ENCODE results near the gene UBE2E2. TPM values are rescaled to one million over a fixed set of nuclear protein-coding genes. Genes with fewer than 3 reads are reported as not detected.

UBE2E2 gene
- polyA plus RNA-seq, 1 experiment, result 41.9 TPM

- TF ChIP-seq, protein P1, sequence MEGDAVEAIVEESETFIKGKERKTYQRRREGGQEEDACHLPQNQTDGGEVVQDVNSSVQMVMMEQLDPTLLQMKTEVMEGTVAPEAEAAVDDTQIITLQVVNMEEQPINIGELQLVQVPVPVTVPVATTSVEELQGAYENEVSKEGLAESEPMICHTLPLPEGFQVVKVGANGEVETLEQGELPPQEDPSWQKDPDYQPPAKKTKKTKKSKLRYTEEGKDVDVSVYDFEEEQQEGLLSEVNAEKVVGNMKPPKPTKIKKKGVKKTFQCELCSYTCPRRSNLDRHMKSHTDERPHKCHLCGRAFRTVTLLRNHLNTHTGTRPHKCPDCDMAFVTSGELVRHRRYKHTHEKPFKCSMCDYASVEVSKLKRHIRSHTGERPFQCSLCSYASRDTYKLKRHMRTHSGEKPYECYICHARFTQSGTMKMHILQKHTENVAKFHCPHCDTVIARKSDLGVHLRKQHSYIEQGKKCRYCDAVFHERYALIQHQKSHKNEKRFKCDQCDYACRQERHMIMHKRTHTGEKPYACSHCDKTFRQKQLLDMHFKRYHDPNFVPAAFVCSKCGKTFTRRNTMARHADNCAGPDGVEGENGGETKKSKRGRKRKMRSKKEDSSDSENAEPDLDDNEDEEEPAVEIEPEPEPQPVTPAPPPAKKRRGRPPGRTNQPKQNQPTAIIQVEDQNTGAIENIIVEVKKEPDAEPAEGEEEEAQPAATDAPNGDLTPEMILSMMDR (IDR thresholded peaks at IDR 0.05; ENCODE audit: insufficient read depth, low read depth, low read length), result no peak
- CTCF ChIA-PET, result interaction anchor here (0.7 to 1.3 kb wide), 2 partner anchors 10 to 95 kb away, joined by 3 read pairs; no protein-coding TSS in a partner anchor
- Histone ChIP-seq H3K36me3 (ENCODE audit: control insufficient read depth, insufficient read depth, low read length) (no peaks in the 10 kb centered on the region), H3K4me3 (ENCODE audit: low read depth, low read length) (no peak overlapping the region), H3K27me3 (ENCODE audit: control insufficient read depth, insufficient read depth, low read length) (no peaks in the 10 kb centered on the region)
- POLR2A ChIA-PET, result no interaction called here
- DNase-seq (ENCODE audit: low read depth), result no peak
Observed at GRCh38 chr3:23446301-23446700, 243.2 kb downstream of the UBE2E2 start.

DNA sequence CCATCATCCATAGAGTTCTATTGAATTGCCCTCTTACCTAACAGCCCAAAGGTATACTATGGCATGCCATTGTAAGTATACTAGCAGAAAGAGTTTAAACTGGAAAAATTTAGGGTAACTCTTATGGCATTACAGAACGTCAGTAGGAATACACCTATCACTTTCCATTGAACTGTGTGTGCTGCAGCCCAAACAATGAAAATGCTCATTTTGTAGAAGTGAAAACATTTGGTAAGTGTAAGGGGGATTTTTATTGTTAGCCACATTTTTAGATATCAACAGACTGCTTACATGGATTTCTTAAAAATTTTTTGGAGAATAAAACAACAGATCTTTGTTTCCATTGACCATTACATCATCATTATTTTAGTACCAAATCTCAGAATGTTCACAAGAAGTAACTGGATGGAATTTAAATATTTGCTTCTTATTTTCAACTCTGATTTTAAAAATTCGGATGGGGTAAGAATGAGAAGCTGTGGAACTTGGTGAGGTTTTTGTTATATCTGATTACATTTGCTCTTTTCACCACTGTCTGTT lies 245.9 kb downstream of the UBE2E2 start:
- H3K4me3 ChIP-seq (ENCODE audit: low read depth, low read length), result no peak overlapping the region
- no peak for DNase-seq (ENCODE audit: low read depth)

GRCh38 chr3:23450051-23450450 lies 246.9 kb downstream of the UBE2E2 start:
- ChIA-PET CTCF (no interaction called here), POLR2A (no interaction called here)
- TF ChIP-seq, protein P1 (IDR thresholded peaks at IDR 0.05; ENCODE audit: insufficient read depth, low read depth, low read length), result no peak
- Histone ChIP-seq H3K27me3 (ENCODE audit: control insufficient read depth, insufficient read depth, low read length) (no peaks in the 10 kb centered on the region), H3K4me3 (ENCODE audit: low read depth, low read length) (no peak overlapping the region), H3K36me3 (ENCODE audit: control insufficient read depth, insufficient read depth, low read length) (no peaks in the 10 kb centered on the region)
- DNase-seq (ENCODE audit: low read depth), result no peak

More for the DNA sequence above, 245.9 kb downstream of the UBE2E2 start:
- TF ChIP-seq, protein P1 (IDR thresholded peaks at IDR 0.05; ENCODE audit: insufficient read depth, low read depth, low read length), result no peak
- Histone ChIP-seq H3K36me3 (ENCODE audit: control insufficient read depth, insufficient read depth, low read length) (no peaks in the 10 kb centered on the region), H3K27me3 (ENCODE audit: control insufficient read depth, insufficient read depth, low read length) (no peaks in the 10 kb centered on the region)
- POLR2A ChIA-PET, result no interaction called here
- CTCF ChIA-PET, result no interaction called here

DNA sequence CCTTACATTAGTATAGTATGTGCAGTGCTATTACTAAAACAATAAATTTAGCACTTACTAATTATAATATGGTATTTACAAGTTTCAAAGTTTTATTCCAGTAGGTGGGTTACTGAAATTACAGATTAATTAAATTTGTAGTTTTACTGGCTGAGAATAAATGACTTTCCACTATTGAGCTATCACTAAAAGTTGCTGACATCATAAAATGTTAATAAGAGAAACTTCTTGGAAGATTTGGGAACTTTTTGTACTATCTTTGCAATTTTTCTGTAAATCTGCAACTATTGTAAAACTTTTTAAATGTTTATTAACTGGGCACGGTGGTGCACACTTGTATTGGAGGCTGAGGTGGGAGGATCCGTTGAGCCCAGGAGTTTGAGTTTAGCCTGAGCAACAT lies 247.7 kb downstream of the UBE2E2 start:
- TF ChIP-seq, protein P1 (IDR thresholded peaks at IDR 0.05; ENCODE audit: insufficient read depth, low read depth, low read length), result no peak
- POLR2A ChIA-PET, result interaction anchor here (0.6 kb wide), 1 partner anchor 412 kb away, joined by 3 read pairs; no protein-coding TSS in a partner anchor
- DNase-seq (ENCODE audit: low read depth), result no peak
- Histone ChIP-seq H3K36me3 (ENCODE audit: control insufficient read depth, insufficient read depth, low read length) (no peaks in the 10 kb centered on the region), H3K27me3 (ENCODE audit: control insufficient read depth, insufficient read depth, low read length) (no peaks in the 10 kb centered on the region), H3K4me3 (ENCODE audit: low read depth, low read length) (no peak overlapping the region)
- CTCF ChIA-PET, result interaction anchor here (0.9 kb wide), 1 partner anchor 43 kb away, joined by 3 read pairs; no protein-coding TSS in a partner anchor

DNA sequence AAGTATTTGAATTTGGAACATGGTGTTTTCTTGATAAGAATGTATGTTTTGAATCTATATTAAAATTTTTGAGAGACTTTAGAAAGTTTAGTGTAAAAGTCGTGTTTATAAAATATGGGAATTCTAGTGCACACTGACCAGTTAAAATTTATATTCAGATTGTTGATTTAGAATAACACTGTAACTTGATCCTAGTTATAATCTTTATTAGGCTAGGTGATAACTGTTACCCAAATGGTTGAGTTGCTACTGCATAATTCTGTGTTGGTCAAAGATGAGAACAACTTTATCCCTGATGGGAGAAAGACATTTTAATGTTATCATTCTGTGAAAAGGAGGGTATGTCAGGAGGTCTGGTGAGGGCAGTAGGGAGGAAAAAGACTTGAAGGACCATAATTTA lies 249.3 kb downstream of the UBE2E2 start:
- DNase-seq (ENCODE audit: low read depth), result no peak
- TF ChIP-seq, protein P1 (IDR thresholded peaks at IDR 0.05; ENCODE audit: insufficient read depth, low read depth, low read length), result no peak
- no peak overlapping the region for H3K4me3 ChIP-seq (ENCODE audit: low read depth, low read length)
- CTCF ChIA-PET, result no interaction called here
- no peaks in the 10 kb centered on the region for H3K27me3 ChIP-seq (ENCODE audit: control insufficient read depth, insufficient read depth, low read length)
- no peaks in the 10 kb centered on the region for H3K36me3 ChIP-seq (ENCODE audit: control insufficient read depth, insufficient read depth, low read length)
- POLR2A ChIA-PET, result no interaction called here
